Kidney epithelial cell (primary cell): Measurements from ENCODE around the gene METTL26. TPM values are rescaled to one million over a fixed set of nuclear protein-coding genes. Genes with fewer than 3 reads are reported as not detected.

Source experiments
- DNase-seq: peaks from one replicate; pipeline ENCODE4 v3.0.0-alpha.2; 2010; ENCODE audit warnings: low read depth
- H3K27me3 ChIP-seq: 2 replicates; pipeline ENCODE4 v1.6.0; 2011; ENCODE audit warnings: low read length; ENCODE audit not compliant: control insufficient read depth, insufficient read depth
- H3K36me3 ChIP-seq: 2 replicates; pipeline ENCODE4 v1.5.1; 2011; ENCODE audit warnings: low read length; ENCODE audit not compliant: control insufficient read depth, insufficient read depth
- H3K4me3 ChIP-seq: 2 replicates; pipeline ENCODE4 v1.5.1; 2011; ENCODE audit warnings: low read depth, mild to moderate bottlenecking, control low read depth, low read length
- CTCF ChIP-seq: IDR thresholded peaks from 2 replicates; pipeline ENCODE4 v1.5.1; 2011; ENCODE audit warnings: mild to moderate bottlenecking, moderate library complexity, low read length, control low read depth, inconsistent platforms; ENCODE audit not compliant: insufficient read depth, poor library complexity, severe bottlenecking
- total RNA-seq: library from RNA; depleted of rRNA; stranded (reverse); fragments of >200 nt; gene quantifications from 2 replicates; pipeline ENCODE4 v1.2.3, GENCODE V29; 2015

The METTL26 gene
- total RNA-seq, 1 donor from 2014 or later = 170 TPM

GRCh38 chr16:667780-668518 lies 31.8 kb upstream of the METTL26 start, which contains the start of gene RHOT2:
TSS of gene RHOT2 (plus strand) at chr16:668132. CDS start at chr16:668200, 68 bp downstream.
- peak; percentile 19 for TF ChIP-seq CTCF
- peak; percentile 42 for DNase-seq
- H3K36me3 ChIP-seq = no peaks in the 10 kb centered on the region
- H3K4me3 ChIP-seq = peak within 1 kb of the TSS; percentile 100
- H3K27me3 ChIP-seq = no peaks in the 10 kb centered on the region

- H3K36me3 ChIP-seq = no peaks in the 10 kb centered on the region
- no peak for DNase-seq
- no peak for TF ChIP-seq CTCF
- H3K4me3 ChIP-seq = no peak overlapping the region
- no peaks in the 10 kb centered on the region for H3K27me3 ChIP-seq
These were observed 31.1 kb upstream of the METTL26 start for GRCh38 chr16:667113-667779.

- TF ChIP-seq CTCF = no peak
- DNase-seq = no peak
- Histone ChIP-seq H3K4me3 (no peak overlapping the region), H3K27me3 (no peaks in the 10 kb centered on the region), H3K36me3 (no peaks in the 10 kb centered on the region)
These were observed 30.5 kb upstream of the METTL26 start for GRCh38 chr16:666572-666971.

- no peaks in the 10 kb centered on the region for H3K36me3 ChIP-seq
- no peak for TF ChIP-seq CTCF
These were observed 26.5 kb upstream of the METTL26 start for GRCh38 chr16:662597-662996.

GRCh38 chr16:662095-662494 lies 26.0 kb upstream of the METTL26 start:
- no peaks in the 10 kb centered on the region for H3K27me3 ChIP-seq
- no peak for TF ChIP-seq CTCF
- H3K4me3 ChIP-seq = no peak overlapping the region
- H3K36me3 ChIP-seq = no peaks in the 10 kb centered on the region
- no peak for DNase-seq

More at GRCh38 chr16:662597-662996, 26.5 kb upstream of the METTL26 start:
- Histone ChIP-seq H3K27me3 (no peaks in the 10 kb centered on the region), H3K4me3 (no peak overlapping the region)
- DNase-seq = no peak
